Fibroblast of lung (primary cell): ENCODE data around the gene TMEM131L. TPM values are rescaled to one million over a fixed set of nuclear protein-coding genes. Genes with fewer than 3 reads are reported as not detected.
A peak's percentile ranks its signal among the peaks of the same experiment; 100 is the strongest.

Source experiments
- DNase-seq, 2 donors: peaks; one replicate each; pipeline versions ENCODE4 v3.0.0 to v3.0.0-alpha.2; 2010; ENCODE audit warnings: low read depth in 2 of 2
- H2AFZ ChIP-seq: 2 replicates; pipeline ENCODE4 v1.5.1; 2012; ENCODE audit warnings: low read length, control low read depth, inconsistent platforms
- H3K27ac ChIP-seq: 2 replicates; pipeline ENCODE4 v1.5.1; 2011; ENCODE audit warnings: low read length, control low read depth; ENCODE audit not compliant: insufficient read depth
- H3K27me3 ChIP-seq: 2 replicates; pipeline ENCODE4 v1.5.1; 2011; ENCODE audit warnings: mild to moderate bottlenecking, low read length; ENCODE audit not compliant: control insufficient read depth, insufficient read depth
- H3K36me3 ChIP-seq: 2 replicates; pipeline ENCODE4 v1.5.1; 2011; ENCODE audit warnings: low read length; ENCODE audit not compliant: control insufficient read depth, insufficient read depth
- H3K4me1 ChIP-seq: 2 replicates; pipeline ENCODE4 v1.5.1; 2011; ENCODE audit warnings: low read length; ENCODE audit not compliant: control insufficient read depth, insufficient read depth; ENCODE audit errors: extremely low read depth
- H3K4me2 ChIP-seq: 2 replicates; pipeline ENCODE4 v1.5.1; 2011; ENCODE audit warnings: low read length, control low read depth; ENCODE audit not compliant: insufficient read depth; ENCODE audit errors: extremely low read depth
- H3K4me3 ChIP-seq, 4 experiments: fragments of 200-600 bp in 1 of 4; sonication (generic) in 1 of 4; replicated peaks in 1 of 4; 2 replicates each; pipeline ENCODE4 v1.5.1; 2011 to 2016; ENCODE audit warnings: low read length in 4 of 4, low read depth in 3 of 4, mild to moderate bottlenecking in 3 of 4, control low read depth in 2 of 4, inconsistent platforms in 1 of 4, mixed read lengths in 1 of 4; ENCODE audit not compliant: insufficient read depth in 1 of 4; ENCODE audit errors: control extremely low read depth in 1 of 4
- H3K79me2 ChIP-seq: 2 replicates; pipeline ENCODE4 v1.5.1; 2012; ENCODE audit warnings: mild to moderate bottlenecking, low read length, inconsistent platforms; ENCODE audit not compliant: control insufficient read depth, insufficient read depth
- H3K9ac ChIP-seq: 2 replicates; pipeline ENCODE4 v1.5.1; 2011; ENCODE audit warnings: mild to moderate bottlenecking, low read length, control low read depth; ENCODE audit not compliant: insufficient read depth
- H3K9me3 ChIP-seq: 2 replicates; pipeline ENCODE4 v1.5.1; 2012; ENCODE audit warnings: low read depth, low read length; ENCODE audit not compliant: control insufficient read depth, insufficient read depth
- H4K20me1 ChIP-seq: 2 replicates; pipeline ENCODE4 v1.5.1; 2011; ENCODE audit warnings: low read length; ENCODE audit not compliant: control insufficient read depth, insufficient read depth; ENCODE audit errors: extremely low read depth
- EZH2 ChIP-seq: IDR thresholded peaks from 2 replicates; pipeline ENCODE4 v1.5.1; 2012; ENCODE audit warnings: low read length, control low read depth, mild to moderate bottlenecking; ENCODE audit errors: missing control alignments
- polyA plus RNA-seq, 2 donors: library from polyadenylated mRNA; depleted of rRNA in 1 of 2; stranded (reverse) in 1 of 2; unstranded in 1 of 2; fragments of >200 nt; gene quantifications; 2 replicates each; pipeline ENCODE4 v1.2.1, GENCODE V29; 2011 to 2012; ENCODE audit warnings: missing spikeins in 1 of 2
- total RNA-seq: library from RNA; depleted of rRNA; stranded (reverse); fragments of >200 nt; gene quantifications from 2 replicates; pipeline ENCODE4 v1.2.1, GENCODE V29; 2014
- TF ChIP-seq, protein P1 (sequence below), 2 donors: IDR thresholded peaks in 1 of 2; conservative IDR thresholded peaks in 1 of 2; 1 replicate in 1 of 2; 2 replicates in 1 of 2; pipeline ENCODE4 v1.5.1; 2011 to 2012; ENCODE audit warnings: low read length in 2 of 2, control low read depth in 1 of 2, inconsistent platforms in 1 of 2, low read depth in 1 of 2, mild to moderate bottlenecking in 1 of 2

The TMEM131L gene
- total and polyA plus RNA-seq, 2 donors (not counting 1 experiment from before 2014, with no cell fraction given): 7.7 to 15.0 TPM

DNA sequence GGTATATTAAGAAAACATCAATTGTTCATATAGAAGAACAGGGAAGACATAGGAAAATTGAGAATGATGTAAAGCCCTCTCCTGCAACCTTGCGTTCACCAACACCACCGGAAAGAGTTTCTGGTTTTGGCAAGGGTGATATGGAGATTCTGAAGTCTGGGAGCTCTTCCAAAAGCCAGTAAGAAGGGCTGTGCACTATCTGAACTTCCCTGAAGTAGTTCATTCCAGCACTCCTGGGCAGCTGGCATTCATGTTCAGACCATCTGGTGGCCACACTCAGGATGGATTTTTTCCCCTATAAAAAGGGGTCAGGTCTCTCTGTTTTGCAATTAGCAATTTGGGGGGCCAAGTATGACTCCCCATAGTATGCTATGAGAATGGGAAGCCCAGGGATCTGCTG is 202.5 kb downstream of the TMEM131L start:
- H3K27ac ChIP-seq: no peak overlapping the region
- no peak overlapping the region for H3K9ac ChIP-seq
- no peaks in the 10 kb centered on the region for H3K9me3 ChIP-seq
- no peak overlapping the region for H2AFZ ChIP-seq
- DNase-seq: peak in 1 of 2 donors; percentile 54
- H4K20me1 ChIP-seq: no peaks in the 10 kb centered on the region
- H3K27me3 ChIP-seq: no peaks in the 10 kb centered on the region
- H3K36me3 ChIP-seq: no peaks in the 10 kb centered on the region
- TF ChIP-seq, protein P1, sequence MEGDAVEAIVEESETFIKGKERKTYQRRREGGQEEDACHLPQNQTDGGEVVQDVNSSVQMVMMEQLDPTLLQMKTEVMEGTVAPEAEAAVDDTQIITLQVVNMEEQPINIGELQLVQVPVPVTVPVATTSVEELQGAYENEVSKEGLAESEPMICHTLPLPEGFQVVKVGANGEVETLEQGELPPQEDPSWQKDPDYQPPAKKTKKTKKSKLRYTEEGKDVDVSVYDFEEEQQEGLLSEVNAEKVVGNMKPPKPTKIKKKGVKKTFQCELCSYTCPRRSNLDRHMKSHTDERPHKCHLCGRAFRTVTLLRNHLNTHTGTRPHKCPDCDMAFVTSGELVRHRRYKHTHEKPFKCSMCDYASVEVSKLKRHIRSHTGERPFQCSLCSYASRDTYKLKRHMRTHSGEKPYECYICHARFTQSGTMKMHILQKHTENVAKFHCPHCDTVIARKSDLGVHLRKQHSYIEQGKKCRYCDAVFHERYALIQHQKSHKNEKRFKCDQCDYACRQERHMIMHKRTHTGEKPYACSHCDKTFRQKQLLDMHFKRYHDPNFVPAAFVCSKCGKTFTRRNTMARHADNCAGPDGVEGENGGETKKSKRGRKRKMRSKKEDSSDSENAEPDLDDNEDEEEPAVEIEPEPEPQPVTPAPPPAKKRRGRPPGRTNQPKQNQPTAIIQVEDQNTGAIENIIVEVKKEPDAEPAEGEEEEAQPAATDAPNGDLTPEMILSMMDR (conservative IDR thresholded peaks at IDR 0.05 in 1 of 2, IDR thresholded peaks at IDR 0.05 in 1 of 2; ENCODE audit: low read depth in 1 of 2, low read length in 2 of 2): no peak
- no peak for TF ChIP-seq EZH2
- H3K4me2 ChIP-seq: no peak overlapping the region
- H3K4me1 ChIP-seq: no peaks in the 10 kb centered on the region
- no peaks in the 10 kb centered on the region for H3K79me2 ChIP-seq
- no peak overlapping the region for H3K4me3 ChIP-seq

DNA sequence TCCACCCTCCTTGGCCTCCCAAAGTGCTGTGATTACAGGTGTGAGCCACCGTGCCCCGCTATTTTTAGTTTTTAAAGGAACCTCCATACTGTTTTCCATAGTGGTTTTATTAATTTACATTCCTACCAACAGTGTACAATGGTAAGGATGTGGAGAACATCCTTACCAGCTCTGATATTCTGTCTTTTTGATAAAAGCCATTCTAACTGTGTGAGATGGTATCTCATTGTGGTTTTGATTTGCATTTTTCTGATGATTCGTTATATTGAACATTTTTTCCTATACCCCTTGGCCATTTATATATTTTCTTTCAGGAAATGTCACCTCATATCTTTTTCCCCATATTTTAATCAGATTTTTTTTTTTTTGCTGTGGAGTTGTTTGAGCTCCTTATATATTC is 203.7 kb downstream of the TMEM131L start:
- Histone ChIP-seq H3K9ac (no peak overlapping the region), H4K20me1 (no peaks in the 10 kb centered on the region), H3K36me3 (no peaks in the 10 kb centered on the region), H2AFZ (no peak overlapping the region), H3K4me1 (no peaks in the 10 kb centered on the region), H3K4me2 (no peak overlapping the region), H3K27ac (no peak overlapping the region), H3K4me3 (no peak overlapping the region), H3K9me3 (no peaks in the 10 kb centered on the region), H3K27me3 (no peaks in the 10 kb centered on the region), H3K79me2 (no peaks in the 10 kb centered on the region)
- TF ChIP-seq, protein P1 (conservative IDR thresholded peaks at IDR 0.05 in 1 of 2, IDR thresholded peaks at IDR 0.05 in 1 of 2; ENCODE audit: low read depth in 1 of 2, low read length in 2 of 2): no peak
- TF ChIP-seq EZH2: no peak
- no peak for DNase-seq

DNA sequence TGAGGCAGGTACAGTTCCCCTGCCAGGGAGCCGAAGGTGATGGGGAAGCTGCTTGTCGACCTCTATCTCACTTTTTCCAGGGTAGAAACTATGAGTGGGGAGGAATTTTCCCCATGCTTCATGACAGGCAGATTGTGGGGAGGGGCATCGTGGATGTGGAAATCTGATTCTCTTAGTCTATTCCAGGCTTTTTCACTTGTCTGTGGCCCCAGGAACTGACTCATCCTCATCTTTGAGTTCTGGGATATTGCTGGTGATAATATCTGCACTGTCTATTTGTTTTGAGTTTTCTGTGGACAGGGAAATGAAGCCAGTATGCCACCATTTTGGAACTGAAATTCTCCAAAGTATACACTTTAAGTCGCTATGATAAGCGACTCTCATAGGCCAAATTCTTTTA is 210.3 kb downstream of the TMEM131L start:
- peak in 1 of 2 donors; percentile 55 for DNase-seq
- Histone ChIP-seq H3K9me3 (no peaks in the 10 kb centered on the region), H3K36me3 (no peaks in the 10 kb centered on the region), H3K4me2 (no peak overlapping the region), H3K4me3 (no peak overlapping the region), H3K9ac (no peak overlapping the region), H3K27me3 (no peaks in the 10 kb centered on the region), H3K79me2 (no peaks in the 10 kb centered on the region), H3K4me1 (no peaks in the 10 kb centered on the region), H3K27ac (no peak overlapping the region), H4K20me1 (no peaks in the 10 kb centered on the region), H2AFZ (no peak overlapping the region)
- TF ChIP-seq, protein P1 (conservative IDR thresholded peaks at IDR 0.05 in 1 of 2, IDR thresholded peaks at IDR 0.05 in 1 of 2; ENCODE audit: low read depth in 1 of 2, low read length in 2 of 2): no peak
- no peak for TF ChIP-seq EZH2
